COLO829 (cell line): ENCODE measurements around the gene SPATA13.
"Not testable (repeated sequence)": the region's sequence is repeated elsewhere in the genome, so short reads cannot be mapped to it uniquely, and the experiment has no call there.

Experiments
- DNase-seq: peaks from one replicate; pipeline ENCODE4 v3.0.0; 2012; ENCODE audit warnings: low spot score

Gene SPATA13

DNA sequence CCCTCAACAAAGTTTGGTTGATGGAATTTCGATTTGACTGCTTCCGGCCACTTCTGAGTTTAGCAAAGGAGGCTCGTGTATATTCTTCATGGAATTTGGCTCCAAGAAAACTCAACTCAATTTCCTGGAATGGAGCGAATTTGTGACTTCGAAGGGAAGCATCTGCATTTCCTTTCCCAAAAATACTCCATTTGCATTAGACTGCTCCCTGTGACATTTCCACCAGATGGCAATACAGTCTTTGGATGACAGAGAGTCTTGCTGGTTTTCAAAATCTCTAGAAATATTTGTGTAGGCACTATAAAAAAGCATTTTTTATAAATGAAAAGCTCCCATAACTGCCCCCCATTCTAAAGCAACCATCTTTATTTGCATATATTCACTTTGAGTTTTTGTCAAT is 152.9 kb downstream of the SPATA13 start:
- no peak for DNase-seq

DNA sequence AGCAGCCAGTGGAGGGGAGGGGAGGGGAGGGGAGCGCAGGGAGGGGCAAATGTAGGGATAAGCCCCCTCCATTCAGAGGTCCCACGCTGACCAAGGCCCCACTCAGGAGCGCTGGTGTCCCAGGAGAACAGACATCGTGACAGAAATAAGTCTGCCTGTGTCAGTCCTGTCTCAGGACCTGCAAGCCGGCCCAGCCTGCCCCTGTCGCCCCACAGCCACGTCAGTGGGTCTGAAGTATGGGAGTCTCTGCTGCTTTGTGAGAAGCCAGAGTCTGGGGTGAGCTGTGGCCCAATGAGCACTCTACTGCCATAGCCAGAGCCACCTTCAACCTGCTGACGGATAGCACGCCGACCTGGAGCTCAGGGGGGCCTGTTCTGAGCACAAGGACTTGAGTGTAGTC is 157.3 kb downstream of the SPATA13 start:
- not testable (repeated sequence) for DNase-seq

DNA sequence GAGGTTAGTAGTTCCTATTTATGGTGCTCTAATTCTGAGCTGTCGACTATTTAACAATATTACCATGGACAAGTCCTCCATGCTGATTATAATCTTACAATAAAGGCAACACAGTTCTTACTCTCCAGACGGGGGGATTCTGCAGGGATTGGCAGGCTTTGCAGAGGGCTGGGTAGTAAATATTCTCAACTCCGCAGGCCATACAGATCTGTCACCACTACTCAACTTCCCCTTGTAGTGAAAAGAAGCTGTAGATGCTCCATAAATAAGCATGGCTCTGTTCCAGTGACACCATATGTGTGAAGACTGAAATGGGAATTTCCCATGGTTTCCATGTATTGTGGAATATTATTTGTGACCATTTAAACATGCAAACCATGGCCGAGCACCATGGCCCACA is 158.4 kb downstream of the SPATA13 start:
- not testable (repeated sequence) for DNase-seq

DNA sequence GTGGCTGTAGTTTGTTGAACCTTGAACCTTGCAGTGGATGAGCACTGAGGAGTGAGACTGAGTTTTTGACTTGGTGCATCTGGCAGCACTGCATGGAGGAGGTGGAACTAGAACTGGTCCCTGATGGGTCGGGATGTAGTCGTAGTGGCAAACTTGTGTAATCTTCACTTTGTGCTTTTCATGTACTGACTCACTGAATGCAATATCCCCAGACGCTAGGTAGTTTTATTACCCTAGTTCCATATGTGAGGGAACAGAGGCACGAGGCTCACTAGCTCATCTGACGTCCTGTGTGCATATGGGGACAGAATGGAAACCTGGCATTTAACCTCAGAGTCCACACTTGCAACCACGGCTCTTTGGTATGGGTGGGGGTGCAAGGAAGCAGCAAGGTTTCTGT is 159.1 kb downstream of the SPATA13 start:
- not testable (repeated sequence) for DNase-seq

DNA sequence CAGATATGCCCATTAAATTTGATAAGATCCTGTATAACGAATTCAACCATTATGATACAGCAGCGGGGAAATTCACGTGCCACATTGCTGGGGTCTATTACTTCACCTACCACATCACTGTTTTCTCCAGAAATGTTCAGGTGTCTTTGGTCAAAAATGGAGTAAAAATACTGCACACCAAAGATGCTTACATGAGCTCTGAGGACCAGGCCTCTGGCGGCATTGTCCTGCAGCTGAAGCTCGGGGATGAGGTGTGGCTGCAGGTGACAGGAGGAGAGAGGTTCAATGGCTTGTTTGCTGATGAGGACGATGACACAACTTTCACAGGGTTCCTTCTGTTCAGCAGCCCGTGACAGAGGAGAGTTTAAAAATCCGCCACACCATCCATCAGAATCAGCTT is 160.9 kb downstream of the SPATA13 start:
- not testable (repeated sequence) for DNase-seq

DNA sequence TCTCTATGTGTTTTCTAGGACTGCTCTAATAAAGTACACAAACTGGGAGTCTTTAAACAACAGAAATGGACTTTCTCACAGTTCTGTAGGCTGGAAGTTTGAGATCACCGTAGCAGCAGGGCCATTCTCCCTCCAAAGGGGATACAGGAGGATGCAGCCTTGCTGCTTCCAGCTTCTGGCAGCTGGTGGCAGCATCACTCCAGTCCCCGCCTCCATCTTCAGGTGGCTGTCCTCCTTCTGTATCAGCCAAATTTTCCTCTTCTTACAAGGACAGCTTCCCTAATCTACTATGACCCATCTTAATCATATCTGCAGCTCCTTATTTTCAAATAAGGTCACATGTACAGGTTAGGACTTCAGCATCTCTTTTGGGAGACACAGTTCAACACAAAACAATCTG is 161.9 kb downstream of the SPATA13 start:
- DNase-seq = not testable (repeated sequence)

DNA sequence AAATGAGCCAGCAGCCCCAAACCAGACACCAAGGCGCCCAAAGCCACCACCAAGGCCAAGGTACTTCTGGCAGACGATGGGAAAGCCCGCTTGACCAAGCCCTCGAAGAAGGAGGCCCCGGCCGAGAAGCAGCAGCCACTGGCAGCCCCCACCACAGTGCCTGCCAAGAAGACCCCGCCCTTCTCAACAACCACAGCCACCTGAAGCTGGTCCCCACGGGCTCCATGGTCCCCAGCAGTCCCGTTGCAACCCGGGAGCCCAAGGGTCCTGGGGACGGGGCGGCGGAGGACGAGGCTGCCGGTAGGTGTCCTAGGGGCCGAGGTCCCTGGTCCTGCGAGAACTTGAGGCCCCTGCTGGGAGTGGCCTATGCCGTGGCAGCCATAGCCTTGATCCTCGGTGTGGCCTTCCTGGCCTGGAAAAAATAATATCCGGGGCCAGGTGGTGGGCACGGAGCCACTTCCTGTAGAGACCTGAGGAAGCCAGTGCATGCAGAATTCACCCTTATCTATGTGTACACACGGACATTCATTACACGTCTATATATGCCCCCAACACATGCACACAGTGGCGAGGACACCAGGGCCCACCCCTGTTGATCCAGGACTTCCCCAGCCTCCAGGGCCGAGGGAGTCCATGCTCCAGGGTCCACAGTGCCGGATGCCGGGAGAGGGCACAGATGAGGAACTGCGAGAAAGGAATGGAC is 162.7 kb downstream of the SPATA13 start:
- no peak for DNase-seq

DNA sequence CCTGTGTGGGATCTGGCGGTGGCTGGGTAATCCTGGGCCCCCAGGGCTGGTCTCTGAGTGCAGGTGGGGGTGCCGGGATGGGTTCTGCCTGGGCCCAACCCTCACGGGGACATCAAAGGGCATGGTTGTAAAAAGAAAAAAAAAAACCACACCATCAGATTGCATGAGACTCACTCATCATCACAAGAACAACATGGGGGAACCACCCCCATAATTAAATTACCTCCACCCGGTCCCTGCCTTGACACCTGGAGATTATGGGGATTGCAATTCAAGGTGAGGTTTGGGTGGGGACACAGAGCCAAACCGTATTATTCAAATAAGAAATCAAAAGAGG is 163.2 kb downstream of the SPATA13 start:
- DNase-seq = no peak

DNA sequence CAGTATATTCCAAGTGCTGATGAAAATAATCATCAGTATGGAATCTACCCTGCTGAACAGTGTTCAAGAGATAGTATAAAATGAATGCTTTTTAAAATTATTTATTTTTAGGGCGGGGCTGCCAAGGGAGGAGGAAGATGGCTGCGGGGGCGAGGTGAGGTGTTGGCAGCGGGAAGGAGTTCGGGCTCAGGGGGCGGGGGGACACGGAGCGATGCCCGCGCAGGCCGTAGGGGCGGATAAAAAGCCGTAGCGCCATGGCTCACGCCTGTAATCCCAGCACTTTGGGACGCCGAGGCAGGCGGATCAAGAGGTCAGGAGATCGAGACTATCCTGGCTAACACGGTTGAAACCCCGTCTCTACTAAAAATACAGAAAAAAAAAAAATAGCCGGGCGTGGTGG is 167.1 kb downstream of the SPATA13 start:
- DNase-seq = not testable (repeated sequence)

DNA sequence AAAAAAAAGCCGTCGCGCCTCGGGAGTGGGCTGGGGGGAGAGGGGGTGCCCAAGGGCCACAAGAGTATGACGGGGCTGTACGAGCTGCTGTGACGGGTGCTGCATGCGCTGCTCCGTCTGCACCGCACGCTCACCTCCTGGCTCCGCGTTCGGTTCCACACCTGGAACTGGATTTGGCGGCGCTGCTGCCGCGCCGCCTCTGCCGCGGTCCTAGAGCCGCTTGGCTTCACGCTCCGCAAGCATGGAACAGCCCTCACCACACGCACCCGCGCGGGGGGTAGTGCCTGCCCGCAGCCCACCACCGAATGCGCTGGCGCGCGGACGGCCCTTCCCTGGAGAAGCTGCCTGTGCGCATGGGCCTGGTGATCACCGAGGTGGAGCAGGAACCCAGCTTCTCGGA is 167.6 kb downstream of the SPATA13 start:
- no peak for DNase-seq

DNA sequence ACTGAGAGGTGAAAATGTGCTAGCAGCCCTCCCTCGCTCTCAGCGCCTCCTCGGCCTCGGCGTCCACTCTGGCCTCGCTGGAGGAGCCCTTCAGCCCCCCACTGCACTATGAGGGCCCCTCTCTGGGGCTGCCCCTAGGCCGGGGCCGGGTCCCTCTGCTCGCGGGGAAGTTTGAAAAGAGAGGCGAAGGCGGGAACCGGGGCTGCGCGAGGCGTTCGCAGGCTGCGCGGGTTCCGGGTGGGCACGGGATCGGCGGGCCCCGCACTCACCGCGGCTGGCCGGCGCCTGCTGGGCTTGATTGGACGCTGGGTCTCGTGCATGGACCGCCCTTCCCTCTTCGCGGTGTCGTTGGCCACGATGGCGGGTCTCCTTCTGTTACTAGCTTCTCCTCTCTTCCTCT is 178.2 kb downstream of the SPATA13 start:
- DNase-seq = no peak

DNA sequence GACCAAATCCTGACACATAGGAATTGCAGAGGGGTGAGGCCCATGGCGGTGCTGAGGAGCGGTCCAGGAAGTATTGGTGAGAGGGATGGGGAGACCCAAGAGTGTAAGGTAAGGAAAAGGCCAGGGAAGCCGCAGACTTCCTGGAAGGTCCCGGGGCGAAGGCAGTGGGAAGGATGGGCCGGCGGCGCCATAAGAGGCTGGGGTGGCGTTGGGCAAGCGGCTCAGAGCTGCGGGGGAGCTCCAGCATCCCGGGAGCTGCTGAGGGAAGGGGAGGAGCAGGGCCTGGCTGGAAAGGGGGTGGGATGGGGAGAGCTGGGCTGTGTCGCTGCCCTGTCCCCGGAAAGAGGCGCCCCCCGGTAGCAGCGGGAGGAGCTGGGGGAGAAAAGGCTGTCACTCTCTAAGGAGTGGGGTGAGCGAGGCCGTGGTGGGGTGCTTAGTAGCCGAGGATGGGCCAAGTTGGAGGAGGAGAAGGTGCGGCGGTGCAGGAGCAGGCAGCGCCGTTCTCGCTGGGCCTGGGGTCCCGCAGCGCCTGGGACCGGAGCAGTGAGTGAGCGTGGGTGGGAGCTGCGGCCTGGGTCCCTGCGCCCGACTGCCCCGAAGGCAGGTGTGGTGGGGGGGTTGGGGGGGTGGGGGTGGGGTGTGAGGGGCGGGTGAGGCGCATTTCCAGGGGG is 179.6 kb downstream of the SPATA13 start:
- DNase-seq = no peak

DNA sequence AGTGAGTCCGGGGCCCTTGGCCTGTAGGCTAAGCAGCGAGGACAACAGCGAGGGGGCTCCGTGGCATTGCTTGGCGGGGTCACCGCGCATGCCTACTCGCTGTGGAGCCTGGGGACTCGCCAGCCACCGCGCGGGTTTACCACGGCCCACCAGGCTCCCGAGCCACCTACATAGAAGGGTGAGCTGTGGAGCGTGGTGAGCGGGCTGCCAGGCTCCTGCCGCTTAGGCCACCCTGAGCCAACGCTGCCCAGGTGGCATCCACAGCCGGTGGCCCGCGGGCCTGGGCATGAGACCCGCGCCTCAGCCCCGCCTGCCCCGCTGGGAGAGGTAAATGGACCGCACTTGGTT is 180.1 kb downstream of the SPATA13 start:
- DNase-seq = no peak

DNA sequence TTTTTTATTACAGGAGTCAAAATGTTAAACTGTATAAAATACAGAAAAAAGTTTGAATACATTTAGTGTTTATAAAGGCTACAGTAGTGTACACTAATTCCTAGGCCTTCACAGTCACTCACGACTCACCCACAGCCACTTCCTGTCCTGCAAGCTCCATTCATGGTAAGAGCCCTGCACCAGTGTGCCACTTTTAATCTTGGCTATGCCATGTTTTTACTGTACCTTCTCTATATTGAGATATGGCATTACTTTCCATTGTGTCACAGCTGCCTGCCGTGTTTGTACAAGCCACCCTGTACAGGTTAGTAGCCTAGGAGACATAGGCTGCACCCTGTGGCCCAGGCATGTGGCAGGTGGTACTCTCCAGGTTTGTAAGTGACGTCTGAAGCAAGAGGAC is 180.9 kb downstream of the SPATA13 start:
- DNase-seq = no peak

DNA sequence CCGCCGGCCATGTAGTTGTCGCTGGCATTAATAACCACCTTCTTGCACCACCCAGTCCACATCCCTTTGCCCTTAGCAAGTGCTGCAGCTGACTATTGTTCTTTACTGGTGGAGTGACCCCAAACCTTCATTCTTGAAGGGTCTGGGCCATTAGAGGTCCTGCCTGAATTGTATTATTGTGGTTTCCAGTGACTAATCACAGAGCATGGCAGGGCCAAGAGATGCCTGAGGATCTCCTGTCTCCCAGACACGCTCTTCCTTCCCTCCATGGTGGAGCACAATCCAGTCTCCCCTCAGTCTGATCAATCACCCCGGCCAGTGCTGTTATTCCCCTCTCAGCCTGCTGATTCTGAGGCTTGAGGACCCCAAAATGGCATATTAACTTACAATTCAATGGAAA is 187.9 kb downstream of the SPATA13 start:
- DNase-seq = no peak

DNA sequence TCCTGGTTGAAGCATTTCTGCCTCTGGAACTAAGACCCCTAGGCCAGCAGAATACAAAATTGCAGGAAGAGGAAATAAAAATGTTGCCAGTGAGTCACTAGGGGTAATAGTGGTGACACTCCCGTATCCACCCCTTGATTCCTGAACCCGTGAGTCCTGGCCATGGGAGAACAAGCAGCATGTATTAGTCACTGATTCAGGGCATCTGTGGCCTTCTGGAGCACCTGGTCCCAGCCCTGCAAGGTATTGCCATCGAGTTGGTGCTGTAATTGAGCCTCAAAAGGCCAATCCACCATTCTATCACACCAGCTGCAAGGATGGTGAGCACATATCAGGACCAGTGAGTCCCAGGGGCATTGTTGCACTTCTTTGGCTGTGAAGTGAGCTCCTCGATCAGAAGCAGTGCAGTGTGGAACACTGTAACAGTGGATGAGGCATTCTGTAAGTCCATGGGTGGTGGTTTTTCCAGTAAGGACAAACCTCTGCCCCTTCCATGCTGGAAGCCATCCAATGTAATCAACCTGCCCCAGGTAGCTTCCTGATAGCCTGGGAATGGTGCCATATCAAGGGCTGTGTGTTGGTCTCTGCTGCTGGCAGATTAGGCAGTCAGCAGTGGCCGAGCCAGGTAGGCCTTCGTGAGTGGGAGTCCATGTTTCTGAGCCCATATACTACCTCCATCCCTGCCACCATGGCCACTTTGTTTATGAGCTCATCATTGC is 188.4 kb downstream of the SPATA13 start:
- DNase-seq = no peak

DNA sequence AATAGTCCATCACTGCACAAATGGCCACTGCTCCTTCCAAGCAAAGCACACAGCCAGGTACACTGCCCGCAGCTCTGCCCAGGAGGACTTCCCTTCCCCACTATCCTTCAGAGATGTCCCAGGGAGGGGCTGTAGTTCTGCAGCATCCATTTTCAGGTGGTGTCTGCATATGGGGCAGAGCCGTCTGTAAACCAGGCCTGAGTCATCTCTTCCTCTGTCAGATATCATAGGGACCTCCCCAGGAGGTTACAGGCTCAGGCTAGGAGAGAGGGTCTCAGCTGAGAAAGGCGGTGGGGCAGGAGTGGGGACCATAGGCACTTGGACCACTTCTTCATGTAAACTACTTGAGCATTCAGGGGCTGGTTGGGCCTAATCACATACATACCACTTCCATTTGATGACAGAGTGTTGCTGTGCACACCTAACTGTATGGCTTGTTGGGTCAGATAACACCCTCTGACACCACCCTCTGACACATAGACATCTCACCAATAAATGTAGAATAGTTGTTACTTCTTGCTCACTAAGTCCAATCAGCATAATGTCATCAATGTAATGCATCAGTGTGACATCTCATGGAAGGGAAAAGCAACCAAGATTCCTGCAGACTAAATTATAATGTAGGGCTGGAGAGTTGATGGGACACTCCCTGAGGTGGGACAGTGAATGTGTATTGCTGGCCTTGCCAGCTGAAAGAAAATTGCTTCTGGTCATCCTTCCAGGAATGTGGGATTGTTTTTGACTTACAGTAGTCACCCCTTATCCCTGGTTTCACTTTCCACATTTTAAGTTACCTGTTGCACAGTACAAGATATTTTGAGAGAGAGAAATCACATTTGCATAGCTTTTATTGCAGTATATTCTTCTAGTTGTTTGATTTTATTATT is 189.5 kb downstream of the SPATA13 start:
- not testable (repeated sequence) for DNase-seq

DNA sequence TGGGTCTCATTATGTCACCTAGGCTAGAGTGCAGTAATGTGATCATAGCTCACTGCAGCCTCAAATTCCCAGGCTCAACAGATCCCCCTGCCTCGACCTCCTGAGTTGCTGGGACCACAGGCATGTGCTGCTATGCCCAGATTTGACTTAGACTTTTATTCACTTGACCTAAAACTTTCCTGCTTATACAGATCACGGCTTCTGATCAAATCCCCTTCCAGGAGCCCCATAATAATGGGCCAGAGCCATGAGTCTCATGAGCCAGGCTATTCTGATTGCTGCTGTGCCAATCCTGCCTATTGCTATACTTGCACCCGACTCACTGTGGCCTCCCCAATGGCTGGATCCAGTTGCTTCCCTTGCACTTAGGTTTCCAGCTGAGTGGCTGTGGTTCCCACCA is 190.9 kb downstream of the SPATA13 start:
- no peak for DNase-seq

DNA sequence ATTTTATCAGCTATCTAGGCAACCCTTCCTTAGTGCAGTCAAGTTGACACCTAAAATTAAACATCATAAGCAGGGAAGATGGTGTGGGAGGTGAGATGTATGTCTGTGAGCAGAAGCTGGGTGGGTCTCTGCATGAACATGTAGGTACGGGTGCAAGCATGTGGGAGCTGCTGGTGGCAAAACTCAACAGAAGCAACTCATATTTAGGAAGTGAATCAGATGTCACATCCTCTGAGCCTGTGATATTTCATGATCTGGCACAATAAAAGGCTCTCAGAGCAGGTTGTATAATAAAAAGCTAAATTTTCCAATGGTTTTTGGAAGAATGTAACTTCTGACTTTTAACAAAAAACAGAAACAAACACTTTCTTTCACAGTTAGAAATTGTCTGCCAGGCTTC is 193.2 kb downstream of the SPATA13 start:
- no peak for DNase-seq

DNA sequence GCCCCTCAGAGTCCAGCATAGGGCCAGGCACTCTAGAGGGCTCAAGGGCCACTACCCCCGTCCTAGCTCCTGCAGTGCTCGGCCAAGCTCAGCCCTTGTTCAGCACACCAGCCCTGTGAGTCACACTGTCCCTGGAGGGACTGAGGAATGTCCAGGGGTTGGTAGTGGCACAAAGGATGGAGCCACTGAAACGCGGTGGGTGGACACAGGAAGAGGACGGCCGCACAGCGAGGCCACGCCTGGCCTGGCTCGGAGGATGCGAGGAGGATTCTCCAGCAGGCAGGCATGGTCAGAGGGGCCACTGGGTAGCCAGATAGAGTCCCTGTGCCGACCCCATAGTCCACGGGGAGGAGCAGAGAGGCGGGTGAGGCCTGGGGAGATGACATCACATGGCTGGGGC is 194.6 kb downstream of the SPATA13 start:
- DNase-seq = peak; percentile 6

DNA sequence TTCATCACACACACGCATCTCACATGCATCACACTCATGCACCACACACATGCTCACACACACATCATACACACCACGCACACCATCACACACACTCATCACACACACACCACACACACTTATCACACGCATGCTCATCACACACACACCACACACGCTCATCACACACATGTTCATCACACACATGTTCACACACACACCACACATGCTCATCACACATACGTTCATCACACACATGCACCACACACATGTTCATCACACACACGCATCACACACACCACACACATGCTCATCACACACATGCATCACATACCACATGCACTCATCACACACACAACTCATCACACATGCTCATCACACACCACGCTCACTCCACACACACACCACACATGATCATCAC is 195.8 kb downstream of the SPATA13 start:
- no peak for DNase-seq
